Breast epithelium (tissue), 3 donors: ENCODE data around the gene TGDS.

Experiments
- CTCF ChIP-seq, 3 donors: fragments of 450-650 bp; IDR thresholded peaks; one replicate each; pipeline ENCODE4 v1.5.1; 2016 to 2017; ENCODE audit warnings: antibody characterized with exemption in 3 of 3, mild to moderate bottlenecking in 3 of 3, moderate library complexity in 3 of 3
- POLR2A ChIP-seq: fragments of 450-650 bp; IDR thresholded peaks from one replicate; pipeline ENCODE4 v1.6.1; 2016; ENCODE audit warnings: antibody characterized with exemption, mild to moderate bottlenecking, moderate library complexity
- POLR2AphosphoS5 ChIP-seq, 3 donors: sonication (generic); formaldehyde crosslinking; IDR thresholded peaks; one replicate each; pipeline ENCODE4 v1.6.1; 2017; ENCODE audit warnings: antibody characterized with exemption in 3 of 3

DNA sequence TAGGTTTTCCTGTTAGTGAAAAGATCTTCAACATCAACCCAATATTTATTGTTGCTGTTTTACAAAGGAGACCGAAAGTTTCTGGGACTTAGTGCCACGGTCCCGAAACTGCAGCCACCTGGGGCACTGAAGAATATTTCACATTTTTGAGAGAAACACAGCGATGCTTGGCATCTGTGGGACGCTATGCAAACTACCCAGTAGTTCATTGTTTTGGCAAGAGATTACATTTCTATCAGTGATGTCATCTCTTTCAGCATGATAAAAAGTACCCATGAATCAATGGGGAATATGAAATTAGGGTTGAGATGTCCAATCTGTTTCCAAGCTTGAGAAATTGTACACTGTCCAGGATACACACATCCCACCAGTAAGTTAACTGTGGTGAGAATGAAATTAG, 43.9 kb downstream of the TGDS start:
- TF ChIP-seq CTCF (IDR thresholded peaks at IDR 0.05) (no peak), POLR2A (no peak), POLR2AphosphoS5 (IDR thresholded peaks at IDR 0.05) (no peak)
